T-helper 1 cell (primary cell): ENCODE results near the gene SUMF2.
"Not testable (repeated sequence)": the region's sequence is repeated elsewhere in the genome, so short reads cannot be mapped to it uniquely, and the experiment has no call there.

Experiments used
- DNase-seq, 5 donors: peaks; one replicate each; pipeline ENCODE4 v3.0.0-alpha.2; 2012 to 2020

SUMF2 gene

GRCh38 chr7:56063500-56063881 lies 595 bp upstream of the SUMF2 start:
- no peak for DNase-seq

DNA sequence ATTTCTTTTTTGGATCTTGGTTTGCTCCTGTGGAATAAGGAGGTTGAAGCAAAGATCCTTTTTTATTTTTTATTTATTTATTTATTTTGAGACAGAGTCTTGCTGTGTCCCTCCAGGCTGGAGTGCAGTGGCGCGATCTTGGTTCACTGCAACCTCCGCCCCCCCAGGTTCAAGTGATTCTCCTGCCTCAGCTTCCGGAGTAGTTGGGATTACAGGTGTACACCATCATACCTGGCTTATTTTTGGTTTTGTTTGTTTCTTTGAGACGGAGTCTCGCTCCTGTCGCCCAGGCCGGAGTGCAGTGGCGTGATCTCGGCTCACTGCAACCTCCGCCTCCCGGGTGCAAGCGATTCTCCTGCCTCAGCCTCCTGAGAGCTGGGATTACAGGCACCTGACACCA lies 2.3 kb downstream of the SUMF2 start:
- not testable (repeated sequence) for DNase-seq

GRCh38 chr7:56074371-56074791 lies 10.3 kb downstream of the SUMF2 start:
- peak in 4 of 5 donors; percentile 36 to 52 (median 50) for DNase-seq

GRCh38 chr7:56077681-56078080 lies 13.6 kb downstream of the SUMF2 start:
- DNase-seq, result no peak

- no peak for DNase-seq
These were observed 14.1 kb downstream of the SUMF2 start for GRCh38 chr7:56078196-56078595.

DNA sequence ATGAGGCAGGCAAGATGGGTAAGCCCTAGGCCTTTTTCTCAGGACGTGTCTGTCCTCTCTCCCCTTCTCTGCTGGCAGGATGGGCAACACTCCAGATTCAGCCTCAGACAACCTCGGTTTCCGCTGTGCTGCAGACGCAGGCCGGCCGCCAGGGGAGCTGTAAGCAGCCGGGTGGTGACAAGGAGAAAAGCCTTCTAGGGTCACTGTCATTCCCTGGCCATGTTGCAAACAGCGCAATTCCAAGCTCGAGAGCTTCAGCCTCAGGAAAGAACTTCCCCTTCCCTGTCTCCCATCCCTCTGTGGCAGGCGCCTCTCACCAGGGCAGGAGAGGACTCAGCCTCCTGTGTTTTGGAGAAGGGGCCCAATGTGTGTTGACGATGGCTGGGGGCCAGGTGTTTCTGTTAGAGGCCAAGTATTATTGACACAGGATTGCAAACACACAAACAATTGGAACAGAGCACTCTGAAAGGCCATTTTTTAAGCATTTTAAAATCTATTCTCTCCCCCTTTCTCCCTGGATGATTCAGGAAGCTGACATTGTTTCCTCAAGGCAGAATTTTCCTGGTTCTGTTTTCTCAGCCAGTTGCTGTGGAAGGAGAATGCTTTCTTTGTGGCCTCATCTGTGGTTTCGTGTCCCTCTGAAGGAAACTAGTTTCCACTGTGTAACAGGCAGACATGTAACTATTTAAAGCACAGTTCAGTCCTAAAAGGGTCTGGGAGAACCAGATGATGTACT lies 15.5 kb downstream of the SUMF2 start:
- no peak for DNase-seq

- DNase-seq, result not testable (repeated sequence)
These were observed 16.8 kb downstream of the SUMF2 start for GRCh38 chr7:56080726-56081435.

- DNase-seq, result no peak
These were observed 17.7 kb downstream of the SUMF2 start for GRCh38 chr7:56081626-56082340.

DNA sequence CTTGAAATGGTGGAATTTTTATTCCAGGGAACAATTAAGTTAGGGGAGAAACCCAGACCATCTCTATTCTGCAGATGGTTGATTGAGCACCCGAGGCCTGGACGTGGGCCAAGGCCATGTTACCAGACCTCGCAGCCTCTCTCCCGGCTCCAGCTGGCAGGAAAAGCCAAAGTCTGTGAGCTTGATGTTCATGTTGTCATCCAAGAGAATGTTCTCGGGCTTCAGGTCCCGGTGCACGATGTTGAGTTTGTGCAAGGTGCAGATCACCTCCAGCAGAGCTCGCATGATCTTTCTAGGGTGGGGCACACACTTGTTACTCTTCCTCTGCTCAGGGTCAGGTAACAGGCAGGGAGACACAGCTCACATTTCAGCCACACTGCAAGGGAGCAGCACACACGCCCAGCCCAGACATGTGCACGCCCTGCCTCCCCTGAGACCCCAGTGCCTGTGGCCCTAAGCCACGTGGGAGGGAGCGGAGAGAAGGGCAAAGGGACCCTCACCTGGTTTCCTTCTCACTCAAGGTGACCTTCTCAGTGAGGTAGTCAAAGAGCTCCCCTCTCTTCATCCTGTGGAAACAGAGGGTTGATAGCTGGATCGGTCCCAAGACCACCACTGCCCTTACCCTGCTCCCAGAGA lies 19.2 kb downstream of the SUMF2 start:
- DNase-seq, result no peak

DNA sequence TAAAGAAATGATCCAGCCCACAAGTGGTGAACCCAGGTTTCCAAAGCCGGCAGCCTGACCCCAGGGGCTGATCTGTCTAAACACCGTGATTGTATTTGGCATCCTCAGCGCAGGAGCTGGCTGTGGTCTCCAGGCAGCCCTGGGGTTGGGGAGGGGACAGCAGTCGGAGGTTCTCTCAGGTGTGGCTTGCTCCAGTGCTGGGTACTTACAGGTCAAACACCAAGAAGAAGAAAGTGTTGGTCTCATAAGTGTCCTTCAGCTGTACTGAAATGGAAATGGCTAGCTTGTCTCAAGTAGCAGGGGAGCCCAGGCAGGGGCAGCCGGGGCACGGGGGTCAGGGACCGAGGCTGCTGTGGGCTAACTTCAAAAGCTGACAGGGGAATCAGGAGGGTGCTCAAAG lies 22.7 kb downstream of the SUMF2 start:
- DNase-seq, result no peak

DNA sequence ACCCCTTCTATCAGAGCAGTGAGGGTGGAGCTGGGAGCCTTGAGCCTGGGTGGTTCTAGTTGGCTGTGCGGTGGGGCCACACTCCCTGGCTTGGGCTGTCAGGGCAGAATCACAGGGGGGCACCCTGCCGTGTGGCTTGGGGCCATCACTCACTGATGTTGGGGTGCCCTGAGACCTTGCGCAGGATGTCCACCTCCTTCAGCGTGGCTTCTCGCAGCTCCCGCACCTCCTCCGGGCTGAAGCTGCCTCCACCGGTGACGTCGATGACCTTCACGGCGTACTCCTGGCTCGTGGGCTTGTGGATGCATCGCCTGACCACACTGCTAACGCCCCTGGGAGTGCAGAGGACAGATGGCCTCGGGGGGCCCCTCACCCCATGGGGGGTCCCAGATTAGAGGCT lies 23.4 kb downstream of the SUMF2 start:
- DNase-seq, result no peak

DNA sequence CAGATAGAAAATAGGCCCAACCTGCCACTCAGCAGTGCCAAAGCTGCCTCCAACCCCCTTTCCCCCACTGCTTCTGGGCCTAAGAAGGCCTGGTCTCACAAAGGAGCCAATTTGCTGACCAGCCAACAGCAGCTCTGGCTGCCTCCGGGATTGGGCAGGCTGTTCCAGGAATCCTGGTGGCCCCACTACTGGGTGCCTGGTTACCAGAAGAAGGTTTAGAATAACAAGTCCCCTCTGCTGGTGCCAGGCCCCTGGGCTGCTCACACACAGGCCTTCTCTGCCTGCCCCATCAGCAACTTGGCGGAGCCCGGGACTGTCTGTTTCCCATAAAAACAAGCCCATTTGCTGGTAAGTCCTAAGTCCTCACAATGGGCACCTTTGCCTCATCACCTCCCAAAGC lies 27.5 kb downstream of the SUMF2 start:
- DNase-seq, result no peak

GRCh38 chr7:56092388-56092787 lies 28.3 kb downstream of the SUMF2 start:
- DNase-seq, result not testable (repeated sequence)

- no peak for DNase-seq
These were observed 28.9 kb downstream of the SUMF2 start, which contains the start of gene PHKG1 for GRCh38 chr7:56092789-56093531. TSS of gene PHKG1 (minus strand) at chr7:56092952. CDS start at chr7:56088941, 4,011 bp downstream.

- no peak for DNase-seq
These were observed 33.6 kb downstream of the SUMF2 start for GRCh38 chr7:56097700-56098099.

DNA sequence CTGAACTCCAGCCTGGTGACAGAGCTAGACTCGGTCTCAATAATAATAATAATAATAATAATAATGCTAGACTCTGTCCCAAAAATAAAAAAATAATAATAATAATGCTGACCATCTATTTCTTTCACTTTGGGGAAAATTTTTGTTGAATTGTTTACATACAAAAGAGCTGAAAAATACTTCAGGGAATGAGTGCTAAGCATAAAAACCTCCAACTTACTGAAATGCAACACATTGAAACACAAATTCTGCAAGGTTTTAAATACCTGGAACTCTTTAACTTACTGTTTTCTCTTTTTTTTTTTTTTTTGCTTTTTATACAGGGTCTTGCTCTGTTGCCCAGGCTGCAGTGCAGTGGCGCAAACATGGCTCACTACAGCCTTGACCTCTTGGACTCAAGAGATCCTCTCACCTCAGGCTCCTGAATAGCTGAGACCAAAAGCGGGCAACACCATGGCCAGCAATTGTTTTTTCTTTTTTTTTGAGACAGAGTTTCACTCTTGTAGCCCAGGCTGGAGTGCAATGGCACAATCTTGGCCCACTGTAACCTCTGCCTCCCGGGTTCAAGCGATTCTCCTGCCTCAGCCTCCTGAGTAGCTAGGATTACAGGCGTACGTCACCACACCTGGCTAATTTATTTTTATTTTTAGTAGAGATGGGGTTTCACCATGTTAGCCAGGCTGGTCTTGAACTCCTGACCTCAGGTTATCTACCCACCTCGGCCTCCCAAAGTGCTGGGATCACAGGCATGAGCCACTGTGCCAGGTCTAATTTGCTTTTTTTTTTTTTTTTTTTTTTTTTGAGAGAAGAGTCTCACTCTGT lies 34.3 kb downstream of the SUMF2 start:
- DNase-seq, result not testable (repeated sequence)

DNA sequence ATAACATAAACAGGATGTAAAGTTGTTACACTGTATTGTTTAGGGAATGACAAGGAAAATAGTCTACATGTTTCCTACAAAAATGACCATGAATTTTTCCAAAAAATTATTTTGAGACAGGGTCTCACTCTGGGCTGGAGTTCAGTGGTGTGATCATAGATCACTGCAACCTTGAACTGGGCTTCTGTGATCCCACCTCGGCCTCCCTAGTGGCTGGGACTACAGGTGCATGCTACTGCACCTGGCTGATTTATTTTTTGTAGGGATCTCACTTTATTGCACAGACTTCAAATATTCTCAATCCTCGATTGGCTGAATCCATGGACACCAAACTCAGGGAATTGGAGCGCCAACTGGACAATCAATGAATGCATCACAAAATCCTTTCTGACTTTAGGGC lies 35.6 kb downstream of the SUMF2 start:
- DNase-seq, result no peak

DNA sequence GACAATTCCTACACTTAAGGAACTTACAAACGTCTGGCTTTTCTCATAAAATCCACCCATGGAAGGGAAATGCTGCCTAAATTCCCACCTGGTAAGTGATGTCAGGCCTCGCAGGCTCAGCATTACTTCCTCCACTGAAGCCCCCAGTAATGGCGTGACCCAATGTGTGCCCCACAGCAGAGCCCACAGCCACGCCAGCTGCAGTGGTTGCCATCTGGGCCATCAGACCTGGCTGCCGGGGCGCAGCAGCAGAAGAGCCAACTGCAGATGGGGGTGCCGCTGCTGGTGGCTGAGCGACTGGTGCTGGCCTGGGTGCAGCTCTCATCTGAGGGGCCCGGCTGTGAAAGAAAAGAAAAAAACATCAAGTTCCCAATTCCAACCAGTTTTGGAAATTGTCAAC lies 40.1 kb downstream of the SUMF2 start:
- DNase-seq, result not testable (repeated sequence)

GRCh38 chr7:56105508-56105907 lies 41.4 kb downstream of the SUMF2 start:
- peak in 3 of 5 donors; percentile 24 to 64 (median 29) for DNase-seq

DNA sequence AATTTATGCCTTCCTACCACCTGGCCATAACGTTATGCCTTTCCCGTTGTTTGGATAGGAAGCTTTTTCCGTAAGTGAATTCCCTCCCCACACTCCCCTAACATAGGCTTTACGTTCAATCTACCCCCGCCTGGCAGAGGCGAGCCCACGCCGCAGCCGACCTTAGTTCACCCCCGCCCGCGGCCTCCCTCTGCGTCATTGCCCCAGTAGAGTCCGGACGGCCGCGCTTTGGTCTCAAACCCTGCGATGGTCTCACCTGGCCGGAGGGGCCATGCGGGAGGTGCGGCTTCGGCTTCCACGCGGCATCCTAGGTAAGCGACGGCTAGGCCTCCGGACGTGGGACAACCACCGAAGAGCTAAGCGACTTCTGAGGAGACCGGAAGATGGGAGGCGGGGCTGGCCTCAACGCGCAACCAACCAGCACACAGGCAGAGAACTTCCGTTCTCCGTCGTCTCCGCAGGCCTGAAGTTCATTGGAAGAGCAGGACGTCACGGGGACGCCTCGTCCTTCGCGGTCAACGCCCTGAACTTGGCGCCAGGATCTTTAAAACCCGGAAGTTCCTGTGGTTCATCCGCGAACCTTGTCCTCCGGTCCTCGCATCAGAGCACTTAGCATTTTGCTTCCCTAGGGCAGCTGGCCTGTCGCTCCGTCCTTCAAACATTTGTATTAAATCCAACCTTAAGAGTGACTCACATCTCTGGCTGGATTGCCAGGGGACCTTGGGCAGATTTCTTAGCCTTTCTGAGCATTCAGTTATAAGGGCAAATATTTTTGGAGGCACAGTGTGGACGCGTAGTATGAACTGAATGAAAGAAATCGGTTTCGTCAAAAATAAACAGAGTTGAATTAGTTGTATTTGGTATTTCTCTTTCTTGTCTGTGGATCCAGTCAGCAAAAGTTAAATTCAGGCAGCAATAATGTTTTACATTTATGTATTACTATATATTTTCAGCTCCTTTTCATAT lies 42.3 kb downstream of the SUMF2 start, which contains the start of gene CHCHD2:
Gene CHCHD2, minus strand, starts transcription at position 369 of the 966 bp plus-strand sequence. Its CDS starts 63 bp downstream, at position 306.
- peak; percentile 88 to 99 (median 90) for DNase-seq
